ENCODE data around the gene IQSEC1. TPM values are rescaled to one million over a fixed set of nuclear protein-coding genes. Genes with fewer than 3 reads are reported as not detected.

The IQSEC1 gene
- total RNA-seq, 2 experiments from 2014 or later = 38.6 to 39.3 TPM

DNA sequence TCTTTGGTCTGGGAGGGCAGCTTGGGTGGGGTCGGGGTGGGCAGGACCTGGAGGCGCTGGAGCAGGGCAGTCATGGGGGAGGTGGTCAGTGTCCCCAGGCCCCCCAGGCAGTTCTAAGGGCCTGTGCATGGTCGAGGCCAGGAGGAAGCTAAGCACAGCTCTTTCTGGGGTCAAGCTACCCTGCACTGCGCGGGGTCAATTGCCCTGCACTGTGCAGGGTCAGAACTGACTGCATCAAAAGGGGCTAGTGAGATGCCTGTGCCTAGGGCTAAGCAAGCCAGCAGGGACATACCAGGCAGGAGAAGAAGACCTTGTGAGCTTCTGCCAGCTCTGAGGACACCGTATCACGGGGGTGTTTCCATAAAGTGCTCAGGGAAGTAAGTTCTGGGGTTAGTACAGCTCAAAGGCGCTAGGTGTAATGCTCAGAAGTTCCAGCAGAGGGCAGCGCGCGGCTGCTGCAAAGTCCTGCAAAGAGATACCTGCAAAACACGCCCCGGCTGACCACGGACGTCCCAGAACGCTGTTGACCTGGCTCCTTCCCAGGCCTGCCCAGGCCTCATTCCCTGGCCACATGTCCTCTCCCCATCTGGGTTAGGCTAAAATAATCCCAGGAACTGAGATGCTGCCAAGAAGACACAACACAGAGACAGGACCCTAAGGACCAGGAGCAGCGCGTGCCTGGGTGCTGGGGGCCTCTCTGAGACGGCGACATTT lies 18.8 kb upstream of the IQSEC1 start:
- intact Hi-C loops (cut with micrococcal nuclease) = loop anchor here (1.0 to 5.0 kb wide), 6 partner anchors 105 to 556 kb away; no protein-coding TSS in a partner anchor
- DNase-seq = peak; percentile 89
- Mint-ChIP-seq H3K4me3 (no peak overlapping the region), H3K27me3 (ENCODE audit: low read depth) (no peaks in the 10 kb centered on the region), H3K36me3 (ENCODE audit: low read depth) (no peaks in the 10 kb centered on the region), H3K4me1 (ENCODE audit: low read depth) (peaks cover 5% of the 10 kb centered on the region), H3K27ac (no peak overlapping the region), H3K9me3 (no peaks in the 10 kb centered on the region)
- CTCF ChIA-PET = interaction anchor here (0.6 to 4.0 kb wide), 47 partner anchors 10 to 762 kb away, joined by 3 to 44 read pairs (median 4); partner anchors contain the start of gene IQSEC1

DNA sequence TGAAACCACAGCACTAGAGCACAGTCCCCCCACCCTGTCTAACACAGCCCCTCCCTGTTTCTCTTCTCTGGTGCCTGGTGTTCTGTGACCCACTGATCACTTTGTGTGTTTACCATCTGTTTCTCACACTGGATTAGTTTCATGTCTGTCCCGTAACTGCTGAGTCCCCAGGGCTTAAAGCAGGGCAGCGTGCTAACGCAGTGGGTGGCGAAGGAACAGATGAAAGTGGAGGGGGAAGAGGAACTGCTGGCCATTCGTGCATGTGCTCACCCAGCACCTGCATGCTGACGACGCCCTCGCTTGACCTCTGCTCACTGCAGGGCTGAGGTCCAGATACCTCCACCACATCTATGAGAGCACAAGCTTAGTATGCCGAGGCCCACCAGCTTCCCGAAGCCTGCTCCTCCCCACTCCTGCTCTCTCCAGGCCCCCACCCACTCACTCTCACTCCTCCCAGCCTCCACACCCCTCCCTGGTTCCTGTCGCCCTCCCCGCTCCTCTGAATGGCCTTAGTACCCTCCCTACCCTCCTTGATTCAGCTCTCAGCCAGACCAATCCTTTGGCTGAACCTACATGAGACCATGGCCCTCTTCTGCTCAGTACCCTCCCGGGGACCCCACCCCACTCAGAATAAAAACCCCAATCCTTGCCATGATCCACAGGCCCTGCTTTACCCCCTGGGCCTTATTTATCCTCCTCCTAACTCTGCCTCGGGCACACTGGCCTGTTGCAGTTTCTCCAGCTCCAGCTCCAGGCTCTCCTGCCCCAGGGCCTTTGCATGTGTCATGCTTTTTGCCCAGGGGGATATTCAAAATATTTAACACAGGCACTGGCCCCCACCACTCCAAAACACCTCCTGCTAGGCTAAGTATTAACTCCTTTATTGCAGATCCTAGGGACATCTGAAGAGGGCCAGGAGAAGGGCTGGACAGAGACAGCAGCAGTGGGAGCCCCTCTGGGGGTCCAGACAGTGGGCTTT lies 15.1 kb upstream of the IQSEC1 start:
- intact Hi-C loops (cut with micrococcal nuclease) = no loop called here
- Mint-ChIP-seq H3K36me3 (ENCODE audit: low read depth) (no peaks in the 10 kb centered on the region), H3K4me3 (no peak overlapping the region), H3K27me3 (ENCODE audit: low read depth) (no peaks in the 10 kb centered on the region), H3K27ac (no peak overlapping the region), H3K4me1 (ENCODE audit: low read depth) (peaks cover 5% of the 10 kb centered on the region), H3K9me3 (no peaks in the 10 kb centered on the region)
- CTCF ChIA-PET = no interaction called here
- no peak for DNase-seq

DNA sequence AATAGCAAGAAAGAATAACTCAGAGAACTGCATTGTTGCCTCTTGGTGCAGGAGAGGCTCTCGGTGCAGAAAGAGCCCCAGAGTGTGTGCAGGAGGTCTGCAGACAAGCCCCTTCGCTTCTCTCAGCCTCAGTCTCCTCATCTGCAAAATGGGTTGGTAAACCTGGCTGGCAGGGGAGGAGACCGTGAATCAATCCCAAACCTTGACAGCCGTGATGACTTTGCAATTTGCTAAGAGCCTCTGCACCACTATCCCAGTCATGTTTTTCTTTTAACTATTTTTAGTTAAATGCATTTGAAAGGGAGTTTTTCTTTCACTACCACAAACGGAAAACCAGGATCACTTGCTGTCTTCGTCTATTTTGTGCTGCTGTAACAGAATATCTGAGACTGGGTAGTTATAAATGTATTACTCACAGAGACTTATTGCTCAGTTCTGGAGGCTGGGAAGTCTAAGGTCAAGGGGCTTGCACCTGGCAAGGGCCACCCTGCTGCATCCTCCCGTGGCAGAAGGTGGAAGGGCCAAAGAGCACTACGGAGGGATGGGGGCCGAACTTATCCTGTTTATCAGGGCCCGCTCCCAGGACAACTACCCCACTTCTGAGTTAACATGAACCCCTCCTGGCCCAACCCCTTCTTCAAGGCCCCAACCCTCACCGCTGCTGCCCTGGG lies 14.2 kb upstream of the IQSEC1 start:
- no peaks in the 10 kb centered on the region for H3K36me3 Mint-ChIP-seq (ENCODE audit: low read depth)

DNA sequence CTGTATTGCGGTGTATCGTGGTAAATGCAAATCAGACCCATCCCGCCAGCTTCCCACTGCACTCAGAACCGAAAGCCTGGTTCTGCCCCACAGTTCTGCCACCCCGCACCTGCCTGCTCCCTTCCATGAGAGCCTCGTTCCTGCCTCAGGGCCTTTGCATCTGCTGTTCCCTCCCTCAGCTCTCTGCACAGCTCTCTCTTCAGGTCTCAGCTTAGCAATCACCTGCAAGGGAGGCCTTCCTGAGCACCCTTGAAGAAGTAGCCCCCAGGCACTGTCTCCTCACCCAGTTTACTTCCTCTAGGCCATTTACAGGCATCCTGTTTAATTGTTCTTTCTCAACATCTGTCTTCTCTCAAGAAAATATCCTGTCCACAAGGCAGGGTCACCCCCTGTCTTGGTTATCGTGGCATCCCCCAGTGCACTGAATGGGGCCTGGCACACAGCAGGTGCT lies 13.3 kb upstream of the IQSEC1 start:
- intact Hi-C loops (cut with micrococcal nuclease) = no loop called here
- DNase-seq = no peak
- no peak overlapping the region for H3K4me3 Mint-ChIP-seq
- H3K27me3 Mint-ChIP-seq (ENCODE audit: low read depth) = no peaks in the 10 kb centered on the region
- H3K4me1 Mint-ChIP-seq (ENCODE audit: low read depth) = no peaks in the 10 kb centered on the region
- H3K36me3 Mint-ChIP-seq (ENCODE audit: low read depth) = no peaks in the 10 kb centered on the region
- CTCF ChIA-PET = interaction anchor here (0.7 to 1.1 kb wide), 2 partner anchors 102 to 802 kb away, joined by 3 read pairs; no protein-coding TSS in a partner anchor
- H3K27ac Mint-ChIP-seq = no peak overlapping the region
- H3K9me3 Mint-ChIP-seq = no peaks in the 10 kb centered on the region

More for the DNA sequence above, 14.2 kb upstream of the IQSEC1 start:
- Mint-ChIP-seq H3K9me3 (no peaks in the 10 kb centered on the region), H3K4me1 (ENCODE audit: low read depth) (peaks cover 5% of the 10 kb centered on the region), H3K27me3 (ENCODE audit: low read depth) (no peaks in the 10 kb centered on the region), H3K27ac (no peak overlapping the region), H3K4me3 (no peak overlapping the region)
- no peak for DNase-seq
- CTCF ChIA-PET = interaction anchor here (0.7 kb wide), 1 partner anchor 801 kb away, joined by 3 read pairs; no protein-coding TSS in a partner anchor
- intact Hi-C loops (cut with micrococcal nuclease) = no loop called here

DNA sequence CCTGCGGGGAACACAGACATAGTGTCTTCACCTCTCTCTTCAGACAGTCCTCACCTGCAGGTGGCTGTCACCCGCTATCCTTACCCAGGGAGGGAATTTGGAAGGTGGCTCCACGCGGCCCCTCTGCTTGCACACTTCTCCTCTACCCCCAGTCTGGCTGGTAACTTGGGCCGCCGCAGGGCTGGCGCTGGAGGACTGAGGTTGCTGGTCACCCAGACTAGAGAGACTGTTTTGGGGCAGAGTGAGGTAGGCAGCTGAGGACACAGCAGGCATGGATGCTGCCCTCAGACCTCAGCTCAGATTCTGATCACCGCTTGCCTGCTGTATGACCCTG lies 12.6 kb upstream of the IQSEC1 start:
- no peak overlapping the region for H3K4me3 Mint-ChIP-seq
- intact Hi-C loops (cut with micrococcal nuclease) = no loop called here
- no peaks in the 10 kb centered on the region for H3K4me1 Mint-ChIP-seq (ENCODE audit: low read depth)
- H3K27ac Mint-ChIP-seq = no peak overlapping the region
- no peak for DNase-seq
- H3K9me3 Mint-ChIP-seq = no peaks in the 10 kb centered on the region
- CTCF ChIA-PET = interaction anchor here (0.8 to 1.1 kb wide), 2 partner anchors 23 to 101 kb away, joined by 3 read pairs; no protein-coding TSS in a partner anchor
- H3K36me3 Mint-ChIP-seq (ENCODE audit: low read depth) = no peaks in the 10 kb centered on the region
- H3K27me3 Mint-ChIP-seq (ENCODE audit: low read depth) = no peaks in the 10 kb centered on the region

DNA sequence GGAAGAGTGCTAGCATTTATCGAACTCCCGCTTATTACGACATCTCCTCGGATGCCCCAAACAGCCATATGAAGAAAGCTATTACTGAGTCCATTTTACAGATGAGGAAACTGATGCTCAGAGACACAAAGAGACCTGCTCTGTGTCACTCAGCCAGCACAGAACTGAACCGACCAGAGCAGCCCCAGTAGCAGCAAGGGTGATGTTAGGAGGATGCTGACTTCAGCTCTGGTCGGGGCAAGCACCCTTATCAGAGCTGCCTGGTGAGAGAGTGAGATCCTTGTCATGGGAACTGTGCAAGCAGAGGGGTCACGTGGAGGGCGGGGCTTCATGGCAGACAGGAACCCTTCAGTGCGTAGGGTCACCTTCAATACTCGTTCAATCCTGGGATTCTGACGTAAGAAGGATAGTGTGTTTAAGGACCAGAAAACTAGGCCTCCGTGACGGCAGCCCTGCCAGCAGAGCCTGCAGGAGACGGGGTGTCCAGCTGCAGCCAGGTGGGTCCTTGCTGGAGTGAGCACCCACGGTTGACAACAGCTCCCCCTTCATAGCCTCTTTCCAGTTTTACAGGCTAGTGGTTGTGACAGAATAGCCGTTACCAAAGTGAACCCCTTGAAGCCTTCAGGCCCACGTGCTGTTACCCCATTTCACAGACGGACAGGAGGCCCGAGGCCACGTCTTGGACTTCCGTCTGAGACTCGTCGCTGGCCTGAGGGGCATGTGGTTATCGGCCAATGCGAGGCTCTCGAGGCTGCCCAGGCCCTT lies 12.0 kb upstream of the IQSEC1 start:
- CTCF ChIA-PET = interaction anchor here (0.8 kb wide), 1 partner anchor 22 kb away, joined by 3 read pairs; no protein-coding TSS in a partner anchor
- Mint-ChIP-seq H3K36me3 (ENCODE audit: low read depth) (no peaks in the 10 kb centered on the region), H3K4me3 (no peak overlapping the region), H3K4me1 (ENCODE audit: low read depth) (no peaks in the 10 kb centered on the region), H3K27me3 (ENCODE audit: low read depth) (no peaks in the 10 kb centered on the region), H3K9me3 (no peaks in the 10 kb centered on the region), H3K27ac (no peak overlapping the region)
- DNase-seq = no peak
- intact Hi-C loops (cut with micrococcal nuclease) = no loop called here

DNA sequence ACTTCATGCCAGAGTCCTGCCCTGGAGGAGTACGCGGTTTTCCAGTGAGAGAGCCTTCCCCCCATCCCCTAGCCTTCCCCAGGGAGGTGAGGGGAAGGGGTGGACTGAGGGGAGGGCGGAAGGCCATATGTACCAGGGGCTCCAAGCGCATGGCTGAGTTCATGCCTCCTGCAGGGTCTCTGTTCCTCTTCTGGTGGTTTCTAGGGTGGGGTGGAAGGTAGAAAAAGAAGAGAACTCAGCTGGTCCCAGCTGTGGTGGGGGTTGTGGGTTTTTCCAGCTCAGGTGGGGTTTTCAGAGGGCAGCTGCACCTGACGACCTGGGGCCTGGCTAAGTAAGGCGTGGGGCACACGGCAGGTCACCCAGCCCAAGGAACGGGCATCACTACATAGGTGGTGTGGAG lies 10.7 kb upstream of the IQSEC1 start:
- CTCF ChIA-PET = interaction anchor here (4.5 kb wide), 1 partner anchor 9 kb away, joined by 22 read pairs; no protein-coding TSS in a partner anchor
- Mint-ChIP-seq H3K36me3 (ENCODE audit: low read depth) (no peaks in the 10 kb centered on the region), H3K27me3 (ENCODE audit: low read depth) (no peaks in the 10 kb centered on the region), H3K4me3 (no peak overlapping the region), H3K4me1 (ENCODE audit: low read depth) (no peaks in the 10 kb centered on the region), H3K27ac (no peak overlapping the region), H3K9me3 (no peaks in the 10 kb centered on the region)
- intact Hi-C loops (cut with micrococcal nuclease) = no loop called here
- DNase-seq = no peak

DNA sequence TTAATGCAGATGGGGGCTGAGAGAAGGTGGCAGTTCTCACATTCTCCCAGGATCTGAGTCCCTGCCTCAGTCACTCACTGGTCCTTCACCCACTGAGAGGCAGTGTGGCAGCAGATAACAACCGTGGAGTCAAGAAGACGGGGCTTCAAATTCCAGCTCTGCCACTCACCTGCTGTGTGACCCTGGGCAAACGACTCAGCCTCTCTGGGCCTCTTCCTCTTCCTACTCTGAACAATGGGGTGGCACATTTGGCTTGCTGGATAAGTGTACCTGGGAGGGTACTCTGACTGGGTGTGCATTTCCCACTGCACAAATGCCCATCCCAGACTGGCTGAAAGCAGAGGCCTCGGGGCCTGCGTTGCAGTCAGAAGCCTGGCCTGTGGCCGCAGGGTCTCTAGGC lies 10.0 kb upstream of the IQSEC1 start:
- no peaks in the 10 kb centered on the region for H3K27me3 Mint-ChIP-seq (ENCODE audit: low read depth)
- intact Hi-C loops (cut with micrococcal nuclease) = no loop called here

DNA sequence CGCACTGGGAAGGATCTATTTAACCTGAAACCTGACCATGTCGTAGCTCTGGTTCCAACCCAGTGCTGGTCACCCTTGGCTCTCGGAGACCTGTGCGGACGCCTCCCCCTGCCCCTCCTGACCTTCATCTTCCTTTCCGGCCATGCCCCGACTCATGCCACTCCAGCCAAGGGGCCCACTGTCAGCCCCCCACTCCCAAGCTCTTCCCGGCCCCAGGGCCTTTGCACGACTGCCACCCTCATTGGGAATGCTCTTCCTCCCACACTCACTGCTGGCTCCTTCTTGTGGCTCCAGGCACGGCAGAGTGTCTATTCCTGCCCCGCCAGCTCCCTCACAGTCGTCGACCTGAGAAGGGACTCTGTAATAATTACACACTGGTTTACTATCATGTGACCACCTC lies 9.4 kb upstream of the IQSEC1 start:
- H3K36me3 Mint-ChIP-seq (ENCODE audit: low read depth) = no peaks in the 10 kb centered on the region
- CTCF ChIA-PET = interaction anchor here (1.7 to 4.5 kb wide), 2 partner anchors 10 to 567 kb away, joined by 3 to 22 read pairs; no protein-coding TSS in a partner anchor
- H3K4me3 Mint-ChIP-seq = no peak overlapping the region
- H3K4me1 Mint-ChIP-seq (ENCODE audit: low read depth) = no peaks in the 10 kb centered on the region
- H3K27me3 Mint-ChIP-seq (ENCODE audit: low read depth) = no peaks in the 10 kb centered on the region
- intact Hi-C loops (cut with micrococcal nuclease) = no loop called here
- no peak for DNase-seq
- no peaks in the 10 kb centered on the region for H3K9me3 Mint-ChIP-seq
- no peak overlapping the region for H3K27ac Mint-ChIP-seq

More for the DNA sequence above, 10.0 kb upstream of the IQSEC1 start:
- Mint-ChIP-seq H3K4me3 (no peak overlapping the region), H3K36me3 (ENCODE audit: low read depth) (no peaks in the 10 kb centered on the region), H3K27ac (no peak overlapping the region), H3K4me1 (ENCODE audit: low read depth) (no peaks in the 10 kb centered on the region), H3K9me3 (no peaks in the 10 kb centered on the region)
- CTCF ChIA-PET = interaction anchor here (1.7 to 4.5 kb wide), 2 partner anchors 9 to 567 kb away, joined by 3 to 22 read pairs; no protein-coding TSS in a partner anchor
- DNase-seq = no peak

DNA sequence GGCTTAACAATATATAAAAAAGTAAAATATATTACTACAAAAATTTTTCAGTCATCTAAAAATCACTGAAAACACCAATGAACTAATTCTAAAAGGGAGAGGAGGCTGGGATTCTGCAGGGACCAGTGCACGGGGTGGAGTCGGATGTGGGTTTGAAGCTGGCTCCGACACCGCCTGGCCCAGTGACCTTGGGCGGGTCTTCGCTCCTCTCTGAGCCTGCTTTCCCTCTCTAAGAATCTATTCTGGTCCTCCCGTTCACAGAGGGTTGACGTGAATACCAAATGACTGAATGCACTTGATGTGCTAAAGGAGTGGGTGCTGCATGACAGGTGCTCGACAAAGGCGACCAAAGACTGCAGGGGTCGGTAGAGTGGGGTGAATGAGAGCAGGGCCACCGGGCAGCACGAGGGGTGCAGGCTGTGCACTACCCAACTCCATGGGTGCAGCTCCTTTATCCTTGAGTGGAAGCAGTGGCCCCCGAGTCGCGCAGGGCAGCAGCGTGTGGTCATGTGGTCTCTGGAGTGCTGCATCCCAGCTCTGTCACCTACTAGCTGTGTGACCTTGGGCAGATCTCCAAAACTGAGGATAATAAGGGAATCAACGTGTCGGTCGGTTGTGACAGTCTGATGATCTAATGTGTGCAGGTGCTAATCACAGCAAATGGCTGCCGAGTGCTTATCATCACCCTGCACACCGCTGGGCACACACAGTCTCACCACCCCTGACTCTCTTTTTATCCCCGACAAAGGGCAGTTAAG lies 8.6 kb upstream of the IQSEC1 start:
- no peaks in the 10 kb centered on the region for H3K4me1 Mint-ChIP-seq (ENCODE audit: low read depth)
- H3K27ac Mint-ChIP-seq = no peak overlapping the region
- CTCF ChIA-PET = interaction anchor here (1.7 to 4.5 kb wide), 3 partner anchors 11 to 568 kb away, joined by 3 to 22 read pairs (median 5); no protein-coding TSS in a partner anchor
- no peaks in the 10 kb centered on the region for H3K27me3 Mint-ChIP-seq (ENCODE audit: low read depth)
- intact Hi-C loops (cut with micrococcal nuclease) = no loop called here
- no peaks in the 10 kb centered on the region for H3K9me3 Mint-ChIP-seq
- H3K36me3 Mint-ChIP-seq (ENCODE audit: low read depth) = no peaks in the 10 kb centered on the region
- DNase-seq = no peak
- no peak overlapping the region for H3K4me3 Mint-ChIP-seq

DNA sequence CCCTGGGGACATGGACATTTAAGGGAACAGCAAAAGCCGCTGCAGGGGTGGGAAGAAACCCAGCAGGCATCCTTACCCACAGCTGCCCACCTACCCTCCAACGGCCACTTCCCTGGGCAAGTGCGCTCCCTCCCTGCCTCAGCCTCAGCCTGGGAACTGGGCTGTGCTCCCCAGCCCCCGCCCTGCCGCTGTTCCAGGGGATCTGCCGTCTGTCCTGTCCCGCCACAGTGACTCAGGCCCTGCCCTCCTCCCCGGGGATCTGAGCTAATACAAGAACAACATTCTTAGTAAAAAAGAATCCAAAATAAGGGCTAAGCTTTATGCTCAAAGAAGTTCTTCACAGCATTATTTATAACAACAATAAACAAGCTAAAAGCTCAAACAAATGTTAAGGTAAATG lies 7.4 kb upstream of the IQSEC1 start:
- Mint-ChIP-seq H3K4me1 (ENCODE audit: low read depth) (no peaks in the 10 kb centered on the region), H3K9me3 (no peaks in the 10 kb centered on the region), H3K36me3 (ENCODE audit: low read depth) (no peaks in the 10 kb centered on the region), H3K27ac (no peak overlapping the region), H3K4me3 (no peak overlapping the region), H3K27me3 (ENCODE audit: low read depth) (no peaks in the 10 kb centered on the region)
- CTCF ChIA-PET = interaction anchor here (0.9 to 4.5 kb wide), 3 partner anchors 12 to 380 kb away, joined by 3 to 22 read pairs (median 5); no protein-coding TSS in a partner anchor
- intact Hi-C loops (cut with micrococcal nuclease) = no loop called here
- no peak for DNase-seq

Data from activated naive CD4-positive, alpha-beta T cell treated with anti-CD3 and anti-CD28 coated beads for 36 hours (primary cell).